ENCODE measurements around the gene MORN4.

Gene MORN4

GRCh38 chr10:97573021-97573420 is 60.3 kb downstream of the MORN4 start:
- no peak for DNase-seq (ENCODE audit: low spot score)

GRCh38 chr10:97572214-97572989 is 60.9 kb downstream of the MORN4 start, which contains the start of gene ANKRD2:
Gene ANKRD2 (plus strand): TSS chr10:97572779. CDS start chr10:97572789, 10 bp downstream.
- peak; percentile 31 for DNase-seq (ENCODE audit: low spot score)

GRCh38 chr10:97571622-97572021 is 61.7 kb downstream of the MORN4 start:
- DNase-seq (ENCODE audit: low spot score): no peak

GRCh38 chr10:97570789-97571471 is 62.4 kb downstream of the MORN4 start:
- DNase-seq (ENCODE audit: low spot score): no peak

GRCh38 chr10:97570146-97570788 is 63.0 kb downstream of the MORN4 start:
- no peak for DNase-seq (ENCODE audit: low spot score)

- DNase-seq (ENCODE audit: low spot score): no peak
Observed at GRCh38 chr10:97567891-97568290, 65.4 kb downstream of the MORN4 start.

GRCh38 chr10:97566336-97566996 is 66.8 kb downstream of the MORN4 start:
- DNase-seq (ENCODE audit: low spot score): no peak

GRCh38 chr10:97564776-97565175 is 68.5 kb downstream of the MORN4 start:
- no peak for DNase-seq (ENCODE audit: low spot score)
